NOMO-1 (cell line): ENCODE data around the gene MMRN2.

ENCODE experiments used
- DNase-seq, 2 experiments: peaks; one replicate each; lab custom pipeline; 2025; ENCODE audit not compliant: unreplicated experiment in 2 of 2; lab: John Stamatoyannopoulos, UW

Gene MMRN2

GRCh38 chr10:86970162-86970981 is 13.0 kb upstream of the MMRN2 start:
- DNase-seq = peak; percentile 4 to 50

- DNase-seq = no peak
These were observed 12.1 kb upstream of the MMRN2 start for GRCh38 chr10:86969421-86970041.

GRCh38 chr10:86968994-86969355 is 11.6 kb upstream of the MMRN2 start:
- DNase-seq = no peak

GRCh38 chr10:86968271-86968993 is 11.0 kb upstream of the MMRN2 start, which contains the start of gene ADIRF:
ADIRF (plus strand) TSS chr10:86968482; CDS start chr10:86968545, 63 bp downstream.
- DNase-seq = no peak

GRCh38 chr10:86967481-86967941 is 10.1 kb upstream of the MMRN2 start:
- no peak for DNase-seq

- DNase-seq = no peak
These were observed 8.7 kb upstream of the MMRN2 start for GRCh38 chr10:86965986-86966654.

- DNase-seq = no peak
These were observed 7.4 kb upstream of the MMRN2 start for GRCh38 chr10:86964847-86965190.

- DNase-seq = no peak
These were observed 6.8 kb upstream of the MMRN2 start for GRCh38 chr10:86964061-86964846.

- no peak for DNase-seq
These were observed 6.0 kb upstream of the MMRN2 start for GRCh38 chr10:86963341-86963919.

GRCh38 chr10:86962981-86963310 is 5.5 kb upstream of the MMRN2 start:
- no peak for DNase-seq

GRCh38 chr10:86962136-86962980 is 4.9 kb upstream of the MMRN2 start:
- no peak for DNase-seq

GRCh38 chr10:86961481-86962091 is 4.2 kb upstream of the MMRN2 start:
- no peak for DNase-seq

- no peak for DNase-seq
These were observed 3.5 kb upstream of the MMRN2 start for GRCh38 chr10:86960863-86961434.

GRCh38 chr10:86960003-86960862 is 2.8 kb upstream of the MMRN2 start:
- DNase-seq = peak; percentile 52 to 56

GRCh38 chr10:86959737-86960002 is 2.3 kb upstream of the MMRN2 start:
- no peak for DNase-seq

GRCh38 chr10:86958901-86959736 is 1.7 kb upstream of the MMRN2 start:
- no peak for DNase-seq
